H1 (cell line): ENCODE data around the gene UBN2.

Experiments used
- MAFK ChIP-seq: IDR thresholded peaks from 2 replicates; pipeline ENCODE4 v1.6.1; 2012; ENCODE audit warnings: low read depth, mild to moderate bottlenecking, improper control_type of control experiment, low read length
- POLR2AphosphoS5 ChIP-seq: IDR thresholded peaks from 2 replicates; pipeline ENCODE4 v1.6.1; 2011; ENCODE audit warnings: low read depth, low read length
- RNF2 ChIP-seq: fragments of 200-900, 300-1000 bp; sonication (generic); IDR thresholded peaks from 2 replicates; pipeline ENCODE4 v1.7.1; 2016; ENCODE audit warnings: borderline replicate concordance, low read depth, mild to moderate bottlenecking, antibody characterized with exemption, low read length; ENCODE audit not compliant: poor library complexity, severe bottlenecking; ENCODE audit errors: missing control alignments

- TF ChIP-seq MAFK (no peak), RNF2 (no peak), POLR2AphosphoS5 (no peak)
These were observed 18.3 kb downstream of the UBN2 start for GRCh38 chr7:139249179-139249810.
